ENCODE data around the gene RHOC.

GRCh38 chr1:112702067-112702395 lies 4.9 kb downstream of the RHOC start:
- no peak for TF ChIP-seq CTCF (IDR thresholded peaks at IDR 0.05; ENCODE audit: low read depth, low read length)
- TF ChIP-seq POLR2A (IDR thresholded peaks at IDR 0.05; ENCODE audit: extremely low read depth, insufficient read length) = no peak

Measured in NB4 (cell line).